GM13976 (cell line): ENCODE data around the gene FOXP2.

Source experiments
- DNase-seq: peaks from one replicate; pipeline ENCODE4 v3.0.0; 2012; ENCODE audit warnings: low spot score
- CTCF ChIP-seq: IDR thresholded peaks from 2 replicates; pipeline ENCODE4 v1.5.1; 2012; ENCODE audit warnings: borderline replicate concordance, mild to moderate bottlenecking; ENCODE audit not compliant: insufficient read depth; ENCODE audit errors: extremely low read depth, missing control alignments, control extremely low read depth
- in situ Hi-C: fragments of 300-500 bp; cut with MboI; formaldehyde crosslinking; loops from one replicate; pipeline ENCODE4 v1.12.0; 2022; ENCODE audit warnings: low sequenced_read_pairs, mixed read lengths, inconsistent platforms; ENCODE audit not compliant: unreplicated experiment

The FOXP2 gene

GRCh38 chr7:114630201-114630990 is 215.8 kb downstream of the FOXP2 start:
- no peak for DNase-seq
- in situ Hi-C loops, result no loop called here
- no peak for TF ChIP-seq CTCF

GRCh38 chr7:114631249-114631822 is 216.7 kb downstream of the FOXP2 start:
- DNase-seq, result no peak
- in situ Hi-C loops, result no loop called here
- no peak for TF ChIP-seq CTCF

DNA sequence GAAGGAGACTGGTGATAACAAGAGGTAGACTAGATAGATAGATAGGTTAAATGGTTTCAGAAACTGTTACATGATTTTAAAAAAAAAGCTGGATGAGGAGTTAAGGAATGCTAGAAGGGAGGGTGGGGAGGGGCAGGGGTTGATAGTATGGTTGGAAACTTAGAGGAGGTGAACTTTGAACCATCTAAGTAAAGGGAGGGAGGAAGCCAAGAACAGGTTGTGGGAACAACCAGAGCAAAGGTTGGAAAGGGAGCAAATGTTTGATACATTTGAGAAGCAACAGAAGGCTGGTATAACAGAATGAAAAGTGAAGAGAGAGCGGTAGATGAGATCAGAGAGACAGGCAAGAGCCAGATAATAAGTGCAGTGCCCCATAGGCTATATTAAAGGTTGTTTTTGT is 224.8 kb downstream of the FOXP2 start:
- TF ChIP-seq CTCF, result no peak
- DNase-seq, result no peak
- in situ Hi-C loops, result no loop called here

DNA sequence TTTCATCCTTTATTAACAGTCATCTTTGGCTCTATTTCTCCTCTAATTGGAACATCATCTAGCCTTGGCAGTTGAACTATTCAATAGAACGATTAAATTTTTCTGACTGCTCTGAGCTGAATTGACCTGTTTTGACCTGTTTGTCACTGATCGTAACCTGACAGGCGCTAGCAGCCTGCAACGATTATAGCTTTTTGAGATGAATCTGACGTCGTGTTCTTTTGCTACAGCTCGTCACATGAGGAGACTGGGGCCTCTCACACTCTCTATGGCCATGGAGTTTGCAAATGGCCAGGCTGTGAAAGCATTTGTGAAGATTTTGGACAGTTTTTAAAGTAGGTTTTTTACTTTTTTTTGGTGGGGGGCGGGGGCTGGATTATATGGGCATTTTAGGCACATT is 229.8 kb downstream of the FOXP2 start:
- in situ Hi-C loops, result no loop called here
- DNase-seq, result no peak
- no peak for TF ChIP-seq CTCF

- no peak for TF ChIP-seq CTCF
- in situ Hi-C loops, result no loop called here
- DNase-seq, result no peak
Observed at GRCh38 chr7:114645451-114645850, 230.8 kb downstream of the FOXP2 start.

GRCh38 chr7:114647518-114647917 is 232.9 kb downstream of the FOXP2 start:
- DNase-seq, result no peak
- in situ Hi-C loops, result no loop called here
- no peak for TF ChIP-seq CTCF
